Astrocyte of the cerebellum (primary cell): ENCODE data around the gene UROC1.

Experiments used
- DNase-seq: peaks from one replicate; pipeline ENCODE4 v3.0.0-alpha.2; 2011; ENCODE audit warnings: low read depth
- H3K4me3 ChIP-seq: 2 replicates; pipeline ENCODE4 v1.5.1; 2011; ENCODE audit warnings: mild to moderate bottlenecking, low read depth, low read length, moderate library complexity
- CTCF ChIP-seq: IDR thresholded peaks from 2 replicates; pipeline ENCODE4 v1.5.1; 2012; ENCODE audit warnings: low read length, low read depth, moderate library complexity, mild to moderate bottlenecking; ENCODE audit errors: missing control alignments
- in situ Hi-C: cut with HindIII; loops from 2 replicates; pipeline ENCODE4 v1.10.0; 2017; ENCODE audit warnings: low sequenced_read_pairs

Gene UROC1

GRCh38 chr3:126435456-126436315, 81.9 kb downstream of the UROC1 start:
- in situ Hi-C loops = no loop called here
- TF ChIP-seq CTCF = no peak
- H3K4me3 ChIP-seq = no peak overlapping the region
- DNase-seq = no peak

- in situ Hi-C loops = no loop called here
- no peak for DNase-seq
- TF ChIP-seq CTCF = no peak
- H3K4me3 ChIP-seq = no peak overlapping the region
Observed at GRCh38 chr3:126434931-126435411, 82.6 kb downstream of the UROC1 start.

GRCh38 chr3:126434264-126434590, 83.3 kb downstream of the UROC1 start:
- in situ Hi-C loops = no loop called here
- TF ChIP-seq CTCF = no peak
- no peak for DNase-seq
- H3K4me3 ChIP-seq = no peak overlapping the region

- no peak overlapping the region for H3K4me3 ChIP-seq
- no peak for DNase-seq
- in situ Hi-C loops = no loop called here
- no peak for TF ChIP-seq CTCF
Observed at GRCh38 chr3:126433496-126434263, 83.9 kb downstream of the UROC1 start.

GRCh38 chr3:126433105-126433430, 84.5 kb downstream of the UROC1 start:
- H3K4me3 ChIP-seq = no peak overlapping the region
- no peak for DNase-seq
- in situ Hi-C loops = no loop called here
- TF ChIP-seq CTCF = no peak

GRCh38 chr3:126432361-126433104, 85.0 kb downstream of the UROC1 start:
- no peak overlapping the region for H3K4me3 ChIP-seq
- no peak for TF ChIP-seq CTCF
- in situ Hi-C loops = no loop called here
- no peak for DNase-seq
